Smooth muscle cell (in vitro differentiated cells): ENCODE measurements around the gene CDO1. TPM values are rescaled to one million over a fixed set of nuclear protein-coding genes. Genes with fewer than 3 reads are reported as not detected.

Experiments
- DNase-seq: peaks from one replicate; lab custom pipeline; 2025; ENCODE audit not compliant: unreplicated experiment; lab: John Stamatoyannopoulos, UW
- H2AFZ ChIP-seq: fragments of 200-600 bp; sonication (generic); 2 replicates; pipeline ENCODE4 v1.6.0; 2016; ENCODE audit warnings: antibody characterized with exemption, low read depth, mild to moderate bottlenecking
- H3F3A ChIP-seq: fragments of 200-600 bp; sonication (generic); 2 replicates; pipeline ENCODE4 v1.6.0; 2017; ENCODE audit warnings: antibody characterized with exemption, low read depth
- H3K27ac ChIP-seq: fragments of 200-600 bp; sonication (generic); 2 replicates; pipeline ENCODE4 v1.5.1; 2016; ENCODE audit warnings: low read depth, mild to moderate bottlenecking
- H3K27me3 ChIP-seq: fragments of 200-600 bp; sonication (generic); 2 replicates; pipeline ENCODE4 v1.6.1; 2016; ENCODE audit warnings: low read depth, mild to moderate bottlenecking
- H3K36me3 ChIP-seq: fragments of 200-600 bp; sonication (generic); 2 replicates; pipeline ENCODE4 v1.5.1; 2016; ENCODE audit warnings: low read depth
- H3K4me1 ChIP-seq: fragments of 200-600 bp; sonication (generic); 2 replicates; pipeline ENCODE4 v1.5.1; 2016; ENCODE audit warnings: low read depth
- H3K4me2 ChIP-seq: fragments of 200-600 bp; sonication (generic); 2 replicates; pipeline ENCODE4 v1.6.0; 2016; ENCODE audit warnings: mild to moderate bottlenecking
- H3K4me3 ChIP-seq: fragments of 200-600 bp; sonication (generic); 2 replicates; pipeline ENCODE4 v1.5.1; 2016; ENCODE audit warnings: mild to moderate bottlenecking
- H3K79me2 ChIP-seq: fragments of 200-600 bp; sonication (generic); 2 replicates; pipeline ENCODE4 v1.6.0; 2016; ENCODE audit warnings: low read depth, mild to moderate bottlenecking
- H3K9ac ChIP-seq: fragments of 200-600 bp; sonication (generic); 2 replicates; pipeline ENCODE4 v1.6.0; 2016; ENCODE audit warnings: low read depth
- H3K9me3 ChIP-seq: fragments of 200-600 bp; sonication (generic); replicated peaks from 2 replicates; pipeline ENCODE4 v1.5.1; 2016; ENCODE audit warnings: low read depth
- H4K20me1 ChIP-seq: fragments of 200-600 bp; sonication (generic); 2 replicates; pipeline ENCODE4 v1.6.0; 2016; ENCODE audit warnings: low read depth
- WGBS: methylation state at CpG from one replicate; pipeline ENCODE4 v1.1.7; 2016; ENCODE audit warnings: low lambda C conversion rate; 5-methylcytosine and 5-hydroxymethylcytosine counted together
- polyA plus RNA-seq: library from polyadenylated mRNA; unstranded; fragments of >200 nt; fragmentation: Nextera tagmentation; extraction: Ambion mirVana; gene quantifications from 2 replicates; pipeline ENCODE4 v1.2.1, GENCODE V29; 2016
- small RNA-seq: library from RNA; depleted of rRNA; stranded (forward); fragments of <200 nt; gene quantifications from one replicate; pipeline ENCODE3, GENCODE V24; 2014
- total RNA-seq: library from RNA; depleted of rRNA; stranded (reverse); fragments of >200 nt; gene quantifications from 2 replicates; pipeline ENCODE4 v1.2.3, GENCODE V29; 2014
- TF ChIP-seq, protein P1 (sequence below): fragments of 200-600 bp; sonication (generic); IDR thresholded peaks from 2 replicates; pipeline ENCODE4 v1.5.1; 2017; ENCODE audit warnings: borderline replicate concordance, mild to moderate bottlenecking, antibody characterized with exemption; ENCODE audit not compliant: insufficient read depth, poor library complexity, severe bottlenecking

Gene CDO1
- total and polyA plus RNA-seq, 2 experiments from 2014 or later: 26.3 to 48.4 TPM

DNA sequence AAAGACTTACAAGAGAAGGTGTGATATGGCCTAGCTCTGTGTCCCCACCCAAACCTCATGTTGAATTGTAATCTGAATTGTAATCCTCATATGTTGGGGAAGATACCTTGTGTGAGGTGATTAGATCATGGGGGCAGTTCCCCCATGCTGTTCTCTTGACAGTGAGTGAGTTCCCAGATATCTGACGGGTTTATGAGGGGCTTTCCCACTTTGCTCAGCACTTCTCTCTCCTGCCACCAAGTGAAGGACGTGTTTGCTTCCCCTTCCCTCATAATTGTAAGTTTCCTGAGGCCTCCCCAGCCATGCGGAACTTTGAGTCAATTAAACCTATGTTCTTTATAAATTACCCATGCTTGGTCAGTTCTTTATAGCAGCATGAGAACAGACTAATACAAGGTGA lies 49.0 kb downstream of the CDO1 start:
- DNase-seq: no peak
- Histone ChIP-seq H3K79me2 (no peaks in the 10 kb centered on the region), H3K36me3 (no peaks in the 10 kb centered on the region), H2AFZ (no peak overlapping the region), H3K4me3 (no peak overlapping the region), H3K27me3 (no peaks in the 10 kb centered on the region), H3K4me1 (no peaks in the 10 kb centered on the region), H3K9ac (no peak overlapping the region), H4K20me1 (no peaks in the 10 kb centered on the region), H3K4me2 (no peak overlapping the region), H3K27ac (no peak overlapping the region), H3F3A (peaks cover 8% of the 10 kb centered on the region), H3K9me3 (no peaks in the 10 kb centered on the region)
- 63% methylated on average over 3 of the region's 3 CpGs for WGBS
- TF ChIP-seq, protein P1, sequence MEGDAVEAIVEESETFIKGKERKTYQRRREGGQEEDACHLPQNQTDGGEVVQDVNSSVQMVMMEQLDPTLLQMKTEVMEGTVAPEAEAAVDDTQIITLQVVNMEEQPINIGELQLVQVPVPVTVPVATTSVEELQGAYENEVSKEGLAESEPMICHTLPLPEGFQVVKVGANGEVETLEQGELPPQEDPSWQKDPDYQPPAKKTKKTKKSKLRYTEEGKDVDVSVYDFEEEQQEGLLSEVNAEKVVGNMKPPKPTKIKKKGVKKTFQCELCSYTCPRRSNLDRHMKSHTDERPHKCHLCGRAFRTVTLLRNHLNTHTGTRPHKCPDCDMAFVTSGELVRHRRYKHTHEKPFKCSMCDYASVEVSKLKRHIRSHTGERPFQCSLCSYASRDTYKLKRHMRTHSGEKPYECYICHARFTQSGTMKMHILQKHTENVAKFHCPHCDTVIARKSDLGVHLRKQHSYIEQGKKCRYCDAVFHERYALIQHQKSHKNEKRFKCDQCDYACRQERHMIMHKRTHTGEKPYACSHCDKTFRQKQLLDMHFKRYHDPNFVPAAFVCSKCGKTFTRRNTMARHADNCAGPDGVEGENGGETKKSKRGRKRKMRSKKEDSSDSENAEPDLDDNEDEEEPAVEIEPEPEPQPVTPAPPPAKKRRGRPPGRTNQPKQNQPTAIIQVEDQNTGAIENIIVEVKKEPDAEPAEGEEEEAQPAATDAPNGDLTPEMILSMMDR: no peak

- no peak for DNase-seq
- 92% methylated on average over 1 of the region's 1 CpG for WGBS
- H3K36me3 ChIP-seq: no peaks in the 10 kb centered on the region
These were observed 49.9 kb downstream of the CDO1 start for GRCh38 chr5:115766608-115767007.

DNA sequence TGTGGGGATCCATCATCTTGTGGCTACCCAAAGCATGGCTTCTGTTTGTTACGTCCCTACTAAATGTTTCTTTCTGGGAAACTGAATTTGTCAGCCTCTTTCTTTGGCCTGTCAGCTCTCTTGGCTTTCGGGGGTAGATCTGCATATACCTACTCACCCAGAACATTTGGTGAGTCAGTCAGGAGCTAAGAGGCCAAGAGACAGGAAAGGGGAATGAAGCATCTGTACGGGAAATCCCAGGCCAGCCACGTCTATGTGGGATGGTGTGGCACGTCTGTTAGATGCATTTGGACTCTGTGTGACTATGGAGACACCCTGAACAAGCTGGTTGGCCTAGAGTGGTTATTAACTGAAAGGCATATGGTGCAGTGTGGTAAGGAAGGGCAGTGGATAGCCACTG lies 58.1 kb downstream of the CDO1 start:
- WGBS: 62% methylated on average over 5 of the region's 5 CpGs
- H3K9me3 ChIP-seq: no peaks in the 10 kb centered on the region
- peak overlapping the region; percentile 85 for H2AFZ ChIP-seq
- H3K4me3 ChIP-seq: no peak overlapping the region
- no peaks in the 10 kb centered on the region for H3K27me3 ChIP-seq
- H3K9ac ChIP-seq: no peak overlapping the region
- H3K4me2 ChIP-seq: no peak overlapping the region
- TF ChIP-seq, protein P1: no peak
- no peaks in the 10 kb centered on the region for H3K79me2 ChIP-seq
- peak overlapping the region; percentile 53 for H3K27ac ChIP-seq
- H4K20me1 ChIP-seq: no peaks in the 10 kb centered on the region
- H3F3A ChIP-seq: no peaks in the 10 kb centered on the region
- no peaks in the 10 kb centered on the region for H3K4me1 ChIP-seq
- no peak for DNase-seq
- no peaks in the 10 kb centered on the region for H3K36me3 ChIP-seq

More at GRCh38 chr5:115766608-115767007, 49.9 kb downstream of the CDO1 start:
- Histone ChIP-seq H3K4me1 (no peaks in the 10 kb centered on the region), H4K20me1 (no peaks in the 10 kb centered on the region), H3K9ac (no peak overlapping the region), H3K4me3 (no peak overlapping the region), H3K27me3 (no peaks in the 10 kb centered on the region), H3K79me2 (no peaks in the 10 kb centered on the region), H3K27ac (no peak overlapping the region), H3F3A (peaks cover 6% of the 10 kb centered on the region), H2AFZ (no peak overlapping the region), H3K9me3 (no peaks in the 10 kb centered on the region), H3K4me2 (no peak overlapping the region)
- TF ChIP-seq, protein P1: no peak

DNA sequence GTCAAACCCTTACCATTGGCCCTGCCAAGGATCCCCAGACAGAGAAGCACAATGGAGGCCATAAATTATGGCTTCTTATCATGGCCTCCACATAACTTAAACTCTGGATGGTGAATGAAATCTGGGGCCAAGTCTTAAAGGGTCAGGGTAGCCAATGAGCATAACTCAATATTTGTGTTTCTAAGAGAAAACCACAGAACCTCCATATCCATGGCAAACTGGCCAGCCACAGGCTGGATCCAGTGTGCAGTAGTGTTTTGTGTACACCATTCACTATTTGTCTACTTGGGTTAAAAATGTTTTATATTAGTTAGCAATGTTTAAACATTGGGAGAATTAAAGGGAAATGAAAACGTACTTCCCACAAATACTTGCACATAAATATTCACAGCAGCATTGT lies 60.8 kb downstream of the CDO1 start:
- no peak for DNase-seq
- Histone ChIP-seq H3K79me2 (no peaks in the 10 kb centered on the region), H2AFZ (no peak overlapping the region), H3K27me3 (no peaks in the 10 kb centered on the region), H3F3A (no peaks in the 10 kb centered on the region), H3K9me3 (no peaks in the 10 kb centered on the region), H3K36me3 (no peaks in the 10 kb centered on the region), H3K4me3 (no peak overlapping the region), H3K4me1 (peaks cover under 1% of the 10 kb centered on the region), H3K4me2 (no peak overlapping the region), H4K20me1 (no peaks in the 10 kb centered on the region), H3K27ac (no peak overlapping the region), H3K9ac (no peak overlapping the region)
- 97% methylated on average over 1 of the region's 1 CpG for WGBS
- TF ChIP-seq, protein P1: no peak

Small RNA genes within 50 kb of the gene (small RNA-seq; reads per million reads assigned to genes)
- not detected for gene RNU2-49P

Other genes starting within 250 kb of the CDO1 start
- gene TICAM2, start 214.2 kb downstream of the CDO1 start, total RNA-seq: 13.3 and 17.7 TPM in 2 replicates
- gene TICAM2, start 214.2 kb downstream of the CDO1 start, polyA plus RNA-seq: 8.3 and 11.5 TPM in 2 replicates
- 236 and 293 TPM in 2 replicates for gene TMED7, start 190.6 kb downstream of the CDO1 start, total RNA-seq
- 71.5 and 91.5 TPM in 2 replicates for gene TMED7, start 190.6 kb downstream of the CDO1 start, polyA plus RNA-seq
- 58.6 and 106 TPM in 2 replicates for gene ATG12, start 24.9 kb upstream of the CDO1 start, total RNA-seq
- 128 and 139 TPM in 2 replicates for gene ATG12, start 24.9 kb upstream of the CDO1 start, polyA plus RNA-seq
- gene AP3S1, start 25.3 kb upstream of the CDO1 start, total RNA-seq: 130 and 224 TPM in 2 replicates
- gene AP3S1, start 25.3 kb upstream of the CDO1 start, polyA plus RNA-seq: 180 and 191 TPM in 2 replicates
- gene LVRN, start 145.8 kb upstream of the CDO1 start, total RNA-seq: 0.72 and 1.7 TPM in 2 replicates
- gene LVRN, start 145.8 kb upstream of the CDO1 start, polyA plus RNA-seq: 0.87 and 0.98 TPM in 2 replicates
- not detected in 2 replicates for gene ARL14EPL, start 215.8 kb upstream of the CDO1 start, total RNA-seq
- not detected in 2 replicates for gene ARL14EPL, start 215.8 kb upstream of the CDO1 start, polyA plus RNA-seq